CD14-positive monocyte (primary cell): ENCODE data around the gene HYDIN. TPM values are rescaled to one million over a fixed set of nuclear protein-coding genes. Genes with fewer than 3 reads are reported as not detected.

Experiments used
- DNase-seq, 3 donors: peaks; one replicate each; pipeline ENCODE4 v3.0.0-alpha.2; 2011 to 2022
- H2AFZ ChIP-seq: 2 replicates; pipeline ENCODE4 v1.6.0; 2012; ENCODE audit warnings: mild to moderate bottlenecking, low read depth, low read length, inconsistent platforms; ENCODE audit not compliant: insufficient read depth, poor library complexity, severe bottlenecking
- H3K27ac ChIP-seq, 2 donors: 1 replicate in 1 of 2; 2 replicates in 1 of 2; pipeline ENCODE4 v1.5.1; 2012 to 2013; ENCODE audit warnings: low read length in 2 of 2, control low read depth in 1 of 2, inconsistent platforms in 1 of 2, low read depth in 1 of 2, mild to moderate bottlenecking in 1 of 2
- H3K27me3 ChIP-seq, 2 donors: one replicate each; pipeline versions ENCODE4 v1.6.0 to v1.6.1; 2011 to 2013; ENCODE audit warnings: low read length in 2 of 2; ENCODE audit not compliant: control insufficient read depth in 2 of 2, insufficient read depth in 2 of 2
- H3K36me3 ChIP-seq, 2 donors: replicated peaks in 1 of 2; 1 replicate in 1 of 2; 2 replicates in 1 of 2; pipeline versions ENCODE4 v1.5.1 to v1.6.1; 2012 to 2013; ENCODE audit warnings: low read length in 2 of 2, control low read depth in 1 of 2, inconsistent platforms in 1 of 2, mild to moderate bottlenecking in 1 of 2; ENCODE audit not compliant: insufficient read depth in 2 of 2, control insufficient read depth in 1 of 2
- H3K4me1 ChIP-seq, 2 donors: 1 replicate in 1 of 2; 2 replicates in 1 of 2; pipeline versions ENCODE4 v1.5.1 to v1.6.1; 2012 to 2013; ENCODE audit warnings: low read length in 2 of 2, control low read depth in 1 of 2, inconsistent platforms in 1 of 2, mild to moderate bottlenecking in 1 of 2, moderate library complexity in 1 of 2; ENCODE audit not compliant: insufficient read depth in 2 of 2, control insufficient read depth in 1 of 2
- H3K4me2 ChIP-seq: replicated peaks from 2 replicates; pipeline ENCODE3; 2012; ENCODE audit warnings: low read length, moderate library complexity, mild to moderate bottlenecking; ENCODE audit not compliant: poor library complexity, severe bottlenecking; ENCODE audit errors: extremely low read depth
- H3K4me3 ChIP-seq, 3 experiments: fragments of 200-600 bp in 1 of 3; sonication (generic) in 1 of 3; replicated peaks in 1 of 3; 1 replicate in 2 of 3; 2 replicates in 1 of 3; pipeline ENCODE4 v1.5.1; 2011 to 2013; ENCODE audit warnings: low read length in 3 of 3, mild to moderate bottlenecking in 3 of 3, control low read depth in 2 of 3, low read depth in 2 of 3, inconsistent platforms in 1 of 3, moderate library complexity in 1 of 3
- H3K79me2 ChIP-seq: 2 replicates; pipeline ENCODE4 v1.6.0; 2012; ENCODE audit warnings: mild to moderate bottlenecking, control low read depth, inconsistent platforms, low read length, moderate library complexity; ENCODE audit not compliant: insufficient read depth
- H3K9ac ChIP-seq: 2 replicates; pipeline ENCODE4 v1.6.0; 2017; ENCODE audit warnings: low read length, mild to moderate bottlenecking; ENCODE audit not compliant: insufficient read depth, poor library complexity, severe bottlenecking
- H3K9me3 ChIP-seq, 2 donors: replicated peaks in 1 of 2; 1 replicate in 1 of 2; 2 replicates in 1 of 2; pipeline versions ENCODE4 v1.5.1 to v1.6.1; 2012 to 2013; ENCODE audit warnings: low read length in 2 of 2, control low read depth in 1 of 2; ENCODE audit not compliant: control insufficient read depth in 1 of 2, insufficient read depth in 1 of 2
- H4K20me1 ChIP-seq: 2 replicates; pipeline ENCODE4 v1.6.0; 2012; ENCODE audit warnings: mild to moderate bottlenecking, low read length, control low read depth, moderate library complexity; ENCODE audit not compliant: insufficient read depth
- H3K27ac Mint-ChIP-seq, 7 donors: one replicate each; pipeline ENCODE4 v1.8.0; 2020; ENCODE audit warnings: mild to moderate bottlenecking in 7 of 7, mixed read lengths in 7 of 7, moderate library complexity in 6 of 7, inconsistent platforms in 2 of 7
- H3K27me3 Mint-ChIP-seq, 3 donors: one replicate each; pipeline ENCODE4 v1.8.0; 2021 to 2022; ENCODE audit warnings: low read depth in 3 of 3, mild to moderate bottlenecking in 3 of 3, mixed read lengths in 3 of 3, moderate library complexity in 3 of 3, inconsistent platforms in 1 of 3
- H3K36me3 Mint-ChIP-seq, 2 donors: one replicate each; pipeline ENCODE4 v1.8.0; 2020; ENCODE audit warnings: mixed read lengths in 2 of 2, inconsistent platforms in 1 of 2, mild to moderate bottlenecking in 1 of 2
- H3K4me1 Mint-ChIP-seq: one replicate; pipeline ENCODE4 v1.8.0; 2020; ENCODE audit warnings: mild to moderate bottlenecking, mixed read lengths
- H3K4me3 Mint-ChIP-seq, 2 donors: one replicate each; pipeline ENCODE4 v1.8.0; 2020; ENCODE audit warnings: mild to moderate bottlenecking in 2 of 2, mixed read lengths in 2 of 2, moderate library complexity in 1 of 2
- H3K9me3 Mint-ChIP-seq, 7 donors: one replicate each; pipeline ENCODE4 v1.8.0; 2020 to 2022; ENCODE audit warnings: mixed read lengths in 7 of 7, mild to moderate bottlenecking in 6 of 7, moderate library complexity in 6 of 7, inconsistent platforms in 2 of 7
- WGBS: methylation state at CpG from one replicate; pipeline ENCODE4 v1.1.5; 2013; ENCODE audit warnings: missing lambda C conversion rate; ENCODE audit not compliant: insufficient coverage; 5-methylcytosine and 5-hydroxymethylcytosine counted together
- intact Hi-C, 2 donors: fragments of 100-400 bp; cut with micrococcal nuclease; formaldehyde crosslinking; loops; one replicate each; pipeline versions ENCODE4 v1.15.0 to v1.15.1; 2023
- polyA plus RNA-seq, 3 donors: library from polyadenylated mRNA; depleted of rRNA in 1 of 3; unstranded in 2 of 3; stranded (reverse) in 1 of 3; fragments of 300-500 nt in 2 of 3; fragments of >200 nt in 1 of 3; fragmentation: Illumina TruSeq in 2 of 3; gene quantifications; 1 replicate in 2 of 3; 2 replicates in 1 of 3; pipeline ENCODE4 v1.2.3, GENCODE V29; 2012 to 2021
- TF ChIP-seq, protein P1 (sequence below): fragments of 200-600 bp; IDR thresholded peaks from one replicate; pipeline ENCODE4 v1.8.0; 2022; ENCODE audit warnings: antibody characterized with exemption, mild to moderate bottlenecking

Gene HYDIN
- polyA plus RNA-seq, 3 donors = not detected

DNA sequence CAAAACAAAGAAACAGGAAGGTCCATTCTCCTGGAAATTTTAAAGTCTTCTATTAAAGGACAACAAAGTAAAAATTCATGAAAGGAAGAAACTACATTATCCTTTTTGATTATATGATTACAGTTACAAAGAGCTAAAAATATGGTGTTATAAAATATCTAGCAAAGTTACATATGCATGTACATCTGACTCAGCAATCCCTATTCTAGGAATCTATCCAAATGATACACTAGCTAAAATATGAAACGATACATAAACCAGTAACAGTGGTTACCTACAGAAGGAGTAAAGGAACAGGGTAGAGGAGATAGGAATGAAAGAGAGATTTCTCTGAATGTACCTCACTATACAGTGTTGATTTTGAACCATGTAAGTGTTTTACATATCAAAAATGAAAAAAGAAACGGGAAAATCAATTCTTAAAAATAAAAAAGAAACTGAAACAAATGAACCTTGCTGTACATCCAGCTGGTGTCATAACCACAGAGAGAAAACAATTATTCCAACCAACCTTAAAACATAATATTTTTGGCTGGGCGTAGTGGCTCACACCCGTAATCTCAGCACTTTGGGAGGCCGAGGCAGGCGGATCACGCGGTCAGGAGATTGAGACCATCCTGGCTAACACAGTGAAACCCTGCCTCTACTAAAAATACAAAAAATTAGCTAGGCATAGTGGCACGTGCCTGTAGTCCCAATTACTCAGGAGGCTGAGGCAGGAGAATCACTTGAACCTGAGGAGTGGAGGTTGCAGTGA is 41.4 kb downstream of the HYDIN start:
- intact Hi-C loops = no loop called here
- no peaks in the 10 kb centered on the region for H3K4me1 ChIP-seq
- no peak overlapping the region for H3K4me3 Mint-ChIP-seq
- H3K4me1 Mint-ChIP-seq = no peaks in the 10 kb centered on the region
- no peak overlapping the region for H3K27ac Mint-ChIP-seq
- H3K79me2 ChIP-seq = no peaks in the 10 kb centered on the region
- H3K9me3 ChIP-seq = no peaks in the 10 kb centered on the region
- H3K4me2 ChIP-seq = no peak overlapping the region
- no peaks in the 10 kb centered on the region for H3K36me3 ChIP-seq
- H3K27ac ChIP-seq = no peak overlapping the region
- H3K9me3 Mint-ChIP-seq = peaks cover 0 to 3% (median 0%) of the 10 kb centered on the region in 7 donors
- H3K9ac ChIP-seq = no peak overlapping the region
- DNase-seq = no peak
- TF ChIP-seq, protein P1, sequence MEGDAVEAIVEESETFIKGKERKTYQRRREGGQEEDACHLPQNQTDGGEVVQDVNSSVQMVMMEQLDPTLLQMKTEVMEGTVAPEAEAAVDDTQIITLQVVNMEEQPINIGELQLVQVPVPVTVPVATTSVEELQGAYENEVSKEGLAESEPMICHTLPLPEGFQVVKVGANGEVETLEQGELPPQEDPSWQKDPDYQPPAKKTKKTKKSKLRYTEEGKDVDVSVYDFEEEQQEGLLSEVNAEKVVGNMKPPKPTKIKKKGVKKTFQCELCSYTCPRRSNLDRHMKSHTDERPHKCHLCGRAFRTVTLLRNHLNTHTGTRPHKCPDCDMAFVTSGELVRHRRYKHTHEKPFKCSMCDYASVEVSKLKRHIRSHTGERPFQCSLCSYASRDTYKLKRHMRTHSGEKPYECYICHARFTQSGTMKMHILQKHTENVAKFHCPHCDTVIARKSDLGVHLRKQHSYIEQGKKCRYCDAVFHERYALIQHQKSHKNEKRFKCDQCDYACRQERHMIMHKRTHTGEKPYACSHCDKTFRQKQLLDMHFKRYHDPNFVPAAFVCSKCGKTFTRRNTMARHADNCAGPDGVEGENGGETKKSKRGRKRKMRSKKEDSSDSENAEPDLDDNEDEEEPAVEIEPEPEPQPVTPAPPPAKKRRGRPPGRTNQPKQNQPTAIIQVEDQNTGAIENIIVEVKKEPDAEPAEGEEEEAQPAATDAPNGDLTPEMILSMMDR = no peak
- H3K4me3 ChIP-seq = no peak overlapping the region
- H3K36me3 Mint-ChIP-seq = no peaks in the 10 kb centered on the region
- H2AFZ ChIP-seq = no peak overlapping the region
- H3K27me3 ChIP-seq = peaks cover 0 to 2% of the 10 kb centered on the region in 2 donors
- WGBS = 98% methylated on average over 6 of the region's 9 CpGs
- peaks cover 0 to 7% (median 2%) of the 10 kb centered on the region in 3 donors for H3K27me3 Mint-ChIP-seq
- H4K20me1 ChIP-seq = no peaks in the 10 kb centered on the region

GRCh38 chr16:71185347-71185746 is 45.2 kb downstream of the HYDIN start:
- Histone ChIP-seq H3K4me1 (no peaks in the 10 kb centered on the region), H3K4me3 (no peak overlapping the region), H4K20me1 (no peaks in the 10 kb centered on the region), H3K27me3 (no peaks in the 10 kb centered on the region), H3K27ac (no peak overlapping the region), H3K36me3 (no peaks in the 10 kb centered on the region), H3K9ac (no peak overlapping the region), H3K4me2 (no peak overlapping the region), H2AFZ (no peak overlapping the region), H3K9me3 (no peaks in the 10 kb centered on the region), H3K79me2 (no peaks in the 10 kb centered on the region)
- H3K27ac Mint-ChIP-seq = no peak overlapping the region
- H3K36me3 Mint-ChIP-seq = no peaks in the 10 kb centered on the region
- WGBS = no CpG with 5 or more reads among the region's 1 CpG
- peaks cover 3 to 8% (median 6%) of the 10 kb centered on the region in 7 donors for H3K9me3 Mint-ChIP-seq
- DNase-seq = no peak
- TF ChIP-seq, protein P1 = no peak
- H3K4me3 Mint-ChIP-seq = no peak overlapping the region
- peaks cover 0 to 8% (median 3%) of the 10 kb centered on the region in 3 donors for H3K27me3 Mint-ChIP-seq
- no peaks in the 10 kb centered on the region for H3K4me1 Mint-ChIP-seq
- intact Hi-C loops = no loop called here
